ENCODE results near the gene WSB2. TPM values are rescaled to one million over a fixed set of nuclear protein-coding genes. Genes with fewer than 3 reads are reported as not detected.

Gene WSB2
- total RNA-seq, 1 donor from 2014 or later: 68.6 TPM

- Histone ChIP-seq H3K27me3 (no peaks in the 10 kb centered on the region), H3K4me3 (no peak overlapping the region), H3K27ac (no peak overlapping the region), H3K4me1 (no peaks in the 10 kb centered on the region), H3K9me3 (no peaks in the 10 kb centered on the region), H3K36me3 (peaks cover 81 to 99% of the 10 kb centered on the region in 2 donors)
- intact Hi-C loops (cut with DNase I): no loop called here
- no peak for TF ChIP-seq CTCF (IDR thresholded peaks at IDR 0.05)
- no peak for DNase-seq (ENCODE audit: low spot score in 2 of 2)
These were observed 22.8 kb downstream of the WSB2 start for GRCh38 chr12:118038137-118038536.

- intact Hi-C loops (cut with DNase I): no loop called here
- no peaks in the 10 kb centered on the region for H3K9me3 ChIP-seq
- H3K4me1 ChIP-seq: no peaks in the 10 kb centered on the region
- peaks cover 85 to 99% of the 10 kb centered on the region in 2 donors for H3K36me3 ChIP-seq
- H3K27me3 ChIP-seq: no peaks in the 10 kb centered on the region
- H3K27ac ChIP-seq: no peak overlapping the region
- no peak overlapping the region for H3K4me3 ChIP-seq
- DNase-seq (ENCODE audit: low spot score in 2 of 2): no peak
- no peak for TF ChIP-seq CTCF (IDR thresholded peaks at IDR 0.05)
These were observed 24.1 kb downstream of the WSB2 start for GRCh38 chr12:118036672-118037411.

DNA sequence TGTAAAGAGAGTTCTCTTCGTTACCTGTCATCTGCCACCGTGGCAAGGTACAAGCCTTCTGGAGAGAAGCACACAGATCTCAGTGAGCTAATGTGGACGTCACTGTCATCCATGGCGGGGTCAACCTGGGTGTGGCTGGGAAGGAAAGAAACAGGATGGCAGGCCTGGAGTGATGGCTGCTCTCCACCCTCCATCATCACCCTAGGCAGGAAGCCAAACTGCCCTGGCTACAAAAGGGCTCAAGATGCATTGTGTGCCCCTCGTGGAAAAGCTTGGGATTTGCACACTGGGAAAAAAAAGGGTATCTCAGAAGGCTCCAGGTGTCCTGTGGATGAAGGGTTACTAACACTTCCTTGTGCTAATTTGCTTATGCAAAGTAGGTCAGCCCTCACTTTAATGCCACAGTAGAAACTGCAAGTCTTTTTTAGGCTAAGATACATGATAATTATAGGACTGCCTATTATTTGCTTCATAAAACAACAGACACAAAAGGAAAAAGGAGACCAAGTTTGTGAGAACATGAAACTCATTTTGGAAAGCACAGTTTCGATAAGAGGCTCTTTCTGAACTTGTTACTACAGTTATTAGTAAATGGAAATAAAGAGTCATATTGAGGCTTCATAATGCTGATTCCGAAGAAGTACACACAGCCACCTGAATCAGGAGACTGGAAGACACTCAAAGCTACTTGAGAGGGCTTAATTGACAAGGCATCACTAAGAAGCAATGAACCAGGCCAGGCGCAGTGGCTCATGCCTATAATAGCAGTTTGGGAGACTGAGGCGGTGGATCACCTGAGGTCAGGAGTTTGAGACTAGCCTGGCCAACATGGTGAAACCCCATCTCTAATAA lies 25.6 kb downstream of the WSB2 start:
- peaks cover 84 to 96% of the 10 kb centered on the region in 2 donors for H3K36me3 ChIP-seq
- intact Hi-C loops (cut with DNase I): no loop called here

DNA sequence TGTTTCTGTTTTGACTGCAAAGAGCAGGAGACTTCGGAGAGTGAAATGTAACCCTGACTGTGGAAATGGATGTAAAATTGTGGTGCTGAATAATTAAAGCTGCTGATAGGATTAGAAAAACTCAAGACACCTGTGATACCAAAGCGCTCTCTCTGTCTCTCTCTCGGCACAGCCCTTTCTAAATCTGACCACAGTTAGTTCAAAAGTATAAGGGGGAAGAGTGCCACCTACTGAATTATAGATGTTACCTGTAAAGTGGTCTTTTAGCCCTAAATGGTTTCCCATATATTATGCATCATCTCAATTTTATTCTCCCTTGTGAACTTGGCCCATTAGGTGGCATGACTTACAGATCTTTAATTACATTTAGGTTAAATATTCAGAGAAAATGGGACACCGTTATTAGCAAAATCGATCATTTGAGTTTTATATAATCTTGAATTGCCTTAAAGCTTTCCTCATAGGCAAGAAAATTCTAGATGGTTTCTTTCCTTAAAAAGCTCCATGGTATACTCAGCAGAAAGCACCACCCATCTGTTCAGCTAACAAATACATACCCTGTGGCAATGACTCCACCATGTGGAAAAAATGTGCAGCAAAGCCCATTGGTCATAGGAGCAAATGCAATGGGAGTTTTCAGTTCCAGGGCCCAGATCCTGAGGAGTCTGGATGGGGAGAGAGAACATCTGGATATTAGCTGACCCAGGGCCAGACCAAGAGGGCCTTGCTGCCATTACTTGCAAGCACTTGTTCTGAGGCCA lies 26.4 kb downstream of the WSB2 start:
- intact Hi-C loops (cut with DNase I): no loop called here
- H3K36me3 ChIP-seq: peaks cover 80 to 96% of the 10 kb centered on the region in 2 donors
- TF ChIP-seq CTCF (IDR thresholded peaks at IDR 0.05): no peak
- H3K27me3 ChIP-seq: no peaks in the 10 kb centered on the region
- H3K4me3 ChIP-seq: no peak overlapping the region
- no peaks in the 10 kb centered on the region for H3K9me3 ChIP-seq
- no peak overlapping the region for H3K27ac ChIP-seq
- DNase-seq (ENCODE audit: low spot score in 2 of 2): no peak
- no peaks in the 10 kb centered on the region for H3K4me1 ChIP-seq

More for the DNA sequence above, 25.6 kb downstream of the WSB2 start:
- Histone ChIP-seq H3K4me1 (no peaks in the 10 kb centered on the region), H3K9me3 (no peaks in the 10 kb centered on the region), H3K4me3 (no peak overlapping the region), H3K27me3 (no peaks in the 10 kb centered on the region), H3K27ac (no peak overlapping the region)
- no peak for DNase-seq (ENCODE audit: low spot score in 2 of 2)
- TF ChIP-seq CTCF (IDR thresholded peaks at IDR 0.05): no peak

DNA sequence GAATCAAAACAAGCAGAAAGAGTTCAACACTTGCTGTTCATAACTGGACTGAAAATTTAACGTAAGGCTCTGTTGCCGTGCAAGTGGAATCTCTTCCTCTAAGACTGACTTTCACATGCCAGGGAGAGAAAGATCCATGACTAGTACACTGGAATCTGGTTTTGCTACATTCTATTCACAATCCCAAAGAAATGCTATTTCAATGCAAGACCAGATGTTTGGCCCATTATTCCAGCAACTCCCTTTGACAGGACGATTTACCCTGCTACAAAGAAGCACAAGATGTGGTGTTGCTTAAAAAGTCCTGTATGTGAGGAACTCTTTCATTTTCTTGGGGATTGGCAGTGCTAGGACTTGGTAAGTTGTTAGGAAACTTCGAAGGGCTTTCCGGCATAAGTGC lies 27.1 kb downstream of the WSB2 start:
- H3K9me3 ChIP-seq: no peaks in the 10 kb centered on the region
- DNase-seq (ENCODE audit: low spot score in 2 of 2): no peak
- H3K4me3 ChIP-seq: no peak overlapping the region
- H3K27ac ChIP-seq: no peak overlapping the region
- H3K27me3 ChIP-seq: no peaks in the 10 kb centered on the region
- H3K4me1 ChIP-seq: no peaks in the 10 kb centered on the region
- intact Hi-C loops (cut with DNase I): no loop called here
- H3K36me3 ChIP-seq: peaks cover 73 to 95% of the 10 kb centered on the region in 2 donors
- no peak for TF ChIP-seq CTCF (IDR thresholded peaks at IDR 0.05)
